Measurements from ENCODE around the gene MICALL2. TPM values are rescaled to one million over a fixed set of nuclear protein-coding genes. Genes with fewer than 3 reads are reported as not detected.
"Not testable (repeated sequence)": the region's sequence is repeated elsewhere in the genome, so short reads cannot be mapped to it uniquely, and the experiment has no call there.

Gene MICALL2
- total RNA-seq, 4 donors from 2014 or later, result 4.4 to 16.6 (median 9.3) TPM

GRCh38 chr7:1444214-1444924 is 14.9 kb downstream of the MICALL2 start:
- TF ChIP-seq CTCF (IDR thresholded peaks at IDR 0.05), result no peak
- DNase-seq (ENCODE audit: low spot score) (no peak), ATAC-seq (ENCODE audit: low FRiP score) (no peak)

GRCh38 chr7:1443587-1444200 is 15.6 kb downstream of the MICALL2 start:
- not testable (repeated sequence) for DNase-seq (ENCODE audit: low spot score); ATAC-seq (ENCODE audit: low FRiP score)

- ATAC-seq (ENCODE audit: low FRiP score), result no peak
- no peak for TF ChIP-seq CTCF (IDR thresholded peaks at IDR 0.05)
- DNase-seq (ENCODE audit: low spot score), result no peak
These were observed 16.7 kb downstream of the MICALL2 start for GRCh38 chr7:1442355-1443124.

- DNase-seq (ENCODE audit: low spot score) (no peak), ATAC-seq (ENCODE audit: low FRiP score) (no peak)
- no peak for TF ChIP-seq CTCF (IDR thresholded peaks at IDR 0.05)
These were observed 17.5 kb downstream of the MICALL2 start for GRCh38 chr7:1441615-1442354.

GRCh38 chr7:1440620-1441019 is 18.6 kb downstream of the MICALL2 start:
- no peak for TF ChIP-seq CTCF (IDR thresholded peaks at IDR 0.05)
- ATAC-seq (ENCODE audit: low FRiP score) (no peak), DNase-seq (ENCODE audit: low spot score) (no peak)

- no peak for DNase-seq (ENCODE audit: low spot score)
- TF ChIP-seq CTCF (IDR thresholded peaks at IDR 0.05), result no peak
- ATAC-seq (ENCODE audit: low FRiP score), result no peak
These were observed 19.6 kb downstream of the MICALL2 start for GRCh38 chr7:1439373-1440363.

All from omental fat pad (tissue), 4 donors.